OCI-LY1 (cell line): Measurements from ENCODE around the gene CACNA1C.

Experiments used
- H2AFZ ChIP-seq: fragments of 200-600 bp; sonication (generic), shearing (Covaris generic); 2 replicates; pipeline ENCODE4 v1.6.0; 2014; ENCODE audit warnings: antibody characterized with exemption, mild to moderate bottlenecking, low read length
- H3F3A ChIP-seq: fragments of 200-600 bp; sonication (generic), shearing (Covaris generic); 2 replicates; pipeline ENCODE4 v1.6.0; 2014; ENCODE audit warnings: mild to moderate bottlenecking, antibody characterized with exemption, low read length, moderate library complexity; ENCODE audit not compliant: insufficient read depth
- H3K27ac ChIP-seq: fragments of 200-600 bp; sonication (generic); 2 replicates; pipeline ENCODE4 v1.5.1; 2014; ENCODE audit warnings: low read length, mixed run types, mild to moderate bottlenecking, low read depth; ENCODE audit not compliant: poor library complexity, severe bottlenecking
- H3K27me3 ChIP-seq: fragments of 200-600 bp; sonication (generic); 2 replicates; pipeline ENCODE4 v1.6.0; 2014; ENCODE audit warnings: antibody characterized with exemption, mild to moderate bottlenecking, low read length, moderate library complexity; ENCODE audit not compliant: insufficient read depth
- H3K36me3 ChIP-seq: fragments of 200-600 bp; sonication (generic); 2 replicates; pipeline ENCODE4 v1.6.1; 2014; ENCODE audit warnings: mild to moderate bottlenecking, antibody characterized with exemption, low read length, moderate library complexity, mixed read lengths; ENCODE audit not compliant: insufficient read depth
- H3K4me1 ChIP-seq: fragments of 200-600 bp; sonication (generic); 2 replicates; pipeline ENCODE4 v1.5.1; 2014; ENCODE audit warnings: mild to moderate bottlenecking, low read length, moderate library complexity; ENCODE audit not compliant: insufficient read depth, severe bottlenecking
- H3K4me2 ChIP-seq: fragments of 200-600 bp; sonication (generic), shearing (Covaris generic); 2 replicates; pipeline ENCODE4 v1.6.1; 2014; ENCODE audit warnings: low read length
- H3K4me3 ChIP-seq: fragments of 200-600 bp; sonication (generic); 2 replicates; pipeline ENCODE4 v1.5.1; 2014; ENCODE audit warnings: low read length, low read depth, mild to moderate bottlenecking, mixed read lengths; ENCODE audit not compliant: poor library complexity, severe bottlenecking
- H3K79me2 ChIP-seq: fragments of 200-600 bp; shearing (Covaris generic); 2 replicates; pipeline ENCODE4 v1.6.1; 2016; ENCODE audit warnings: mixed run types, low read length, mixed read lengths; ENCODE audit not compliant: insufficient read depth
- H3K9ac ChIP-seq: fragments of 200-600 bp; sonication (generic), shearing (Covaris generic); 2 replicates; pipeline ENCODE4 v1.6.1; 2014; ENCODE audit warnings: mild to moderate bottlenecking, low read length, mixed read lengths
- H3K9me2 ChIP-seq: fragments of 200-600 bp; sonication (generic), shearing (Covaris generic); 2 replicates; pipeline ENCODE4 v1.6.1; 2014; ENCODE audit warnings: low read depth, mild to moderate bottlenecking, low read length, mixed read lengths
- H3K9me3 ChIP-seq: fragments of 200-600 bp; shearing (Covaris generic); 2 replicates; pipeline ENCODE4 v1.6.1; 2014; ENCODE audit warnings: low read length, mixed read lengths
- H4K20me1 ChIP-seq: fragments of 200-600 bp; sonication (generic), shearing (Covaris generic); 2 replicates; pipeline ENCODE4 v1.6.0; 2016; ENCODE audit warnings: mild to moderate bottlenecking, low read length; ENCODE audit not compliant: insufficient read depth
- EZH2 ChIP-seq: fragments of 200-600 bp; sonication (generic), shearing (Covaris generic); IDR thresholded peaks from 2 replicates; pipeline ENCODE4 v1.8.0; 2017; ENCODE audit warnings: borderline replicate concordance, mixed run types, mild to moderate bottlenecking, antibody characterized with exemption, low read length, moderate library complexity, mixed read lengths
- TF ChIP-seq, protein P1 (sequence below): fragments of 200-600 bp; sonication (generic), shearing (Covaris generic); IDR thresholded peaks from 2 replicates; pipeline ENCODE4 v1.5.1; 2017; ENCODE audit warnings: mild to moderate bottlenecking, antibody characterized with exemption, low read length, moderate library complexity, mixed read lengths

CACNA1C gene

DNA sequence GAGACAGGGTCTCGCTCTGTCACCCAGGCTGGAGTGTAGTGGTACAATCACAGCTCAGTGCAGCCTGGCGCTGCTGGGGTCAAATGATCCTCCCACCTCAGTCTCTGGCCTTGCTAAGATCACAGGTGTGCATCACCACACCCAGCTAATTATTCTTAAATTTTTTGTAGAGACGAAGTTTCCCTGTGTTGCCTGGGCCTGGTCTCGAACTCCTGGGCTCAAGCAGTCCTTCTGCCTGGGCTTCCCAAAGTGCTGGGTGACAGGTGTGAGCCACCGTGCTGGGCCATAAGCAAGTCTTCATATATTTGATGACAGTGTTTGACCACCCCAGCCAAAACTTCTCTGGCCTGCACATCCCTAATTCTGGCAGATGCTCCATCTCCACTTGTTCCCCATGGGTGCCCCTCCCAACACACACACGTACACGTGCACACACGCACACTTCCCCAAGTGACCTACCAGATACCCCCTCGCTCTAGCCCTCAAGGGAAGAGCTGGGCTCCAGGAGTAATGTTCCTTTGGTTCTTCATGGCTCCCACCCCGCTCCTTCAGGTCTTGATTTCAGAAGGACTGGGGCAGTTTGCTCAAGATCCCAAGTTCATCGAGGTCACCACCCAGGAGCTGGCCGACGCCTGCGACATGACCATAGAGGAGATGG is 637.7 kb downstream of the CACNA1C start:
- no peaks in the 10 kb centered on the region for H3F3A ChIP-seq
- H3K9me2 ChIP-seq: no peaks in the 10 kb centered on the region
- no peaks in the 10 kb centered on the region for H3K9me3 ChIP-seq
- H3K27me3 ChIP-seq: no peaks in the 10 kb centered on the region
- H3K4me3 ChIP-seq: peak overlapping the region; percentile 65
- peaks cover 28% of the 10 kb centered on the region for H3K4me1 ChIP-seq
- H3K4me2 ChIP-seq: peak overlapping the region; percentile 77
- TF ChIP-seq EZH2: no peak
- TF ChIP-seq, protein P1, sequence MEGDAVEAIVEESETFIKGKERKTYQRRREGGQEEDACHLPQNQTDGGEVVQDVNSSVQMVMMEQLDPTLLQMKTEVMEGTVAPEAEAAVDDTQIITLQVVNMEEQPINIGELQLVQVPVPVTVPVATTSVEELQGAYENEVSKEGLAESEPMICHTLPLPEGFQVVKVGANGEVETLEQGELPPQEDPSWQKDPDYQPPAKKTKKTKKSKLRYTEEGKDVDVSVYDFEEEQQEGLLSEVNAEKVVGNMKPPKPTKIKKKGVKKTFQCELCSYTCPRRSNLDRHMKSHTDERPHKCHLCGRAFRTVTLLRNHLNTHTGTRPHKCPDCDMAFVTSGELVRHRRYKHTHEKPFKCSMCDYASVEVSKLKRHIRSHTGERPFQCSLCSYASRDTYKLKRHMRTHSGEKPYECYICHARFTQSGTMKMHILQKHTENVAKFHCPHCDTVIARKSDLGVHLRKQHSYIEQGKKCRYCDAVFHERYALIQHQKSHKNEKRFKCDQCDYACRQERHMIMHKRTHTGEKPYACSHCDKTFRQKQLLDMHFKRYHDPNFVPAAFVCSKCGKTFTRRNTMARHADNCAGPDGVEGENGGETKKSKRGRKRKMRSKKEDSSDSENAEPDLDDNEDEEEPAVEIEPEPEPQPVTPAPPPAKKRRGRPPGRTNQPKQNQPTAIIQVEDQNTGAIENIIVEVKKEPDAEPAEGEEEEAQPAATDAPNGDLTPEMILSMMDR: no peak
- no peaks in the 10 kb centered on the region for H3K79me2 ChIP-seq
- H3K9ac ChIP-seq: peak overlapping the region; percentile 74; the same call in 1 of the 2 replicates
- no peaks in the 10 kb centered on the region for H4K20me1 ChIP-seq
- no peaks in the 10 kb centered on the region for H3K36me3 ChIP-seq
- H3K27ac ChIP-seq: no peak overlapping the region
- no peak overlapping the region for H2AFZ ChIP-seq

DNA sequence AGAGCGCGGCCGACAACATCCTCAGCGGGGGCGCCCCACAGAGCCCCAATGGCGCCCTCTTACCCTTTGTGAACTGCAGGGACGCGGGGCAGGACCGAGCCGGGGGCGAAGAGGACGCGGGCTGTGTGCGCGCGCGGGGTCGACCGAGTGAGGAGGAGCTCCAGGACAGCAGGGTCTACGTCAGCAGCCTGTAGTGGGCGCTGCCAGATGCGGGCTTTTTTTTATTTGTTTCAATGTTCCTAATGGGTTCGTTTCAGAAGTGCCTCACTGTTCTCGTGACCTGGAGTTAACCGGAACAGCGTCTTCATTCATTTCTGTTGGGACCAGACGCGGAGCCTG is 638.2 kb downstream of the CACNA1C start:
- Histone ChIP-seq H3K9ac (peak overlapping the region; percentile 74), H3K4me3 (peak overlapping the region; percentile 65), H3K27me3 (no peaks in the 10 kb centered on the region), H3K9me2 (no peaks in the 10 kb centered on the region), H3K9me3 (no peaks in the 10 kb centered on the region), H3F3A (no peaks in the 10 kb centered on the region), H2AFZ (no peak overlapping the region), H3K4me1 (peaks cover 28% of the 10 kb centered on the region), H4K20me1 (no peaks in the 10 kb centered on the region), H3K4me2 (peak overlapping the region; percentile 77), H3K27ac (no peak overlapping the region), H3K36me3 (no peaks in the 10 kb centered on the region), H3K79me2 (no peaks in the 10 kb centered on the region)
- TF ChIP-seq, protein P1: peak; percentile 33
- TF ChIP-seq EZH2: no peak

DNA sequence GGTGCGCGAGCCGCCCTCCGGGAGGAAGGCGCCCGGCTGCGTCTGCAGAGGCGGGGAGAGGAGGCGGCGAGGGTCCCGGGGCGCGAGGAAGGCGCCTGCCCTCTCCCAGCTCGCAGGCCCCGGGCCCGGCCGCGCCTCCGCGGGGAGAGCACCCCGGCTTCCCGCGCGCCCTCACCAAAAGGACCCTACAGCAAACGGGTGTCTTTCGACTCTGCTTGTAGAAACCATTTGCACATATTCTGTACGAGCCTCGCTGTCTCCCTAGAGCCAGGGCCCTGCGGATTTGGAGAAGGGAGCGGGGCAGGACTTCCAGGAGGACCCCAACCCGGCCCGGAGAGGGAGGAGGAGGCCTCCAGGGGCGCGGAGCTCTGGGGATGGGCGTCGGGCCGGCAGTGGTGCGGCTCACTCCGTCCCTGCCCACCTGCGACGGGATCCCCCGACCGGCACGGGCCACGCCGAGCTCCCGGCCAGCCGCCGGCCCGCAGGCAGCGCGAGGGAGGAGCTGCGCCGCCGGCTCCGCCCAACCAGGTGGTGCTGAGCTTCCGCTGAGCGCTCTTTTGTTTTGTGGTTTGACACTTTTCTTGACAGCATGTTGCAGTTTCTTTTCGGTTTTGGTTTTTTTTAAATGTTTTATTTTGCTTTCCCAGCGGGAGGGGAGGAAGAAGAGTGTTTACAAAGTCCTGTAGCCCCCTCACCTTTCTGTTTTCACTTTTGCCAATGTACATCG is 638.7 kb downstream of the CACNA1C start:
- peak overlapping the region; percentile 66 for H3K27ac ChIP-seq
- no peaks in the 10 kb centered on the region for H3K36me3 ChIP-seq
- H3K4me1 ChIP-seq: peaks cover 28% of the 10 kb centered on the region
- no peak for TF ChIP-seq EZH2
- no peaks in the 10 kb centered on the region for H3K79me2 ChIP-seq
- H4K20me1 ChIP-seq: no peaks in the 10 kb centered on the region
- no peaks in the 10 kb centered on the region for H3K9me2 ChIP-seq
- peak overlapping the region; percentile 74 for H3K9ac ChIP-seq
- H3K27me3 ChIP-seq: no peaks in the 10 kb centered on the region
- peak overlapping the region; percentile 66 for H2AFZ ChIP-seq
- no peaks in the 10 kb centered on the region for H3F3A ChIP-seq
- peak overlapping the region; percentile 77 for H3K4me2 ChIP-seq
- peak overlapping the region; percentile 65 for H3K4me3 ChIP-seq
- no peaks in the 10 kb centered on the region for H3K9me3 ChIP-seq
